Measurements from ENCODE around the gene TDRD7. TPM values are rescaled to one million over a fixed set of nuclear protein-coding genes. Genes with fewer than 3 reads are reported as not detected.

Gene TDRD7
- total RNA-seq, 1 experiment from 2014 or later = 3.6 TPM

DNA sequence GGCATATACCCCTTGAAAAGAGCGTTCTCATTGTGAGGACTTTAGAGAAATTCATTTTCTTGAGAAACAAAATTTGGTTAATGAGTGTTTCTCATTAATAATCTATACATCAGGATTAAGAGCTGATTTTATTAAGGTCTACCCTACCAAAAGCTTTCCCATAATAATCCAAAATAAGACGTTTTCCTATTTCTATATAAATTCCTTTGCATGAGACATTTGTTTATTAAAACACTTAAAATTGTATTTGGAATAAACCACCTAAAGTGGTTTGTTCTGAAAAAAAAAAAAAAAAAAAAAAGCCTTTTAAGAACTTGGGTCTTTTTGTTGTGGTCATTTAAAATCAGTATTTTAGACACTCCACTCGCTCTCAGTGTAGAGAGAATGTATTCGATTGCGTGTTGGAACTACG, 88.9 kb downstream of the TDRD7 start:
- TF ChIP-seq EZH2 (IDR thresholded peaks at IDR 0.05; ENCODE audit: borderline replicate concordance, low read depth, low read length, poor library complexity, severe bottlenecking) (no peak), CTCF (conservative IDR thresholded peaks at IDR 0.05; ENCODE audit: low read depth, low read length) (no peak)
- peak overlapping the region; percentile 45 for H3K4me3 ChIP-seq (ENCODE audit: low read depth, low read length, poor library complexity, severe bottlenecking)
- ChIA-PET POLR2A (ENCODE audit: low non-redundant PET) (interaction anchor here (0.6 kb wide), 1 partner anchor 44 kb away, joined by 3 read pairs; no protein-coding TSS in a partner anchor), CTCF (interaction anchor here (0.7 kb wide), 1 partner anchor 14 kb away, joined by 9 read pairs; no protein-coding TSS in a partner anchor)
- no TSS peak for BruUV-seq (replicated peaks)
- peaks cover 7% of the 10 kb centered on the region for H3K4me1 ChIP-seq (ENCODE audit: insufficient read depth, low read length, poor library complexity, severe bottlenecking)
- DNase-seq (ENCODE audit: low spot score) = no peak
- no peak overlapping the region for H3K27ac ChIP-seq (ENCODE audit: low read depth, low read length, poor library complexity, severe bottlenecking)
- peaks cover 70% of the 10 kb centered on the region for H3K27me3 ChIP-seq (replicated peaks; ENCODE audit: insufficient read depth, low read depth, low read length, poor library complexity)
- no peaks in the 10 kb centered on the region for H3K9me3 ChIP-seq (ENCODE audit: low read depth, low read length, poor library complexity, severe bottlenecking)
- intact Hi-C loops (cut with micrococcal nuclease; ENCODE audit: unreplicated experiment) = no loop called here
- no peaks in the 10 kb centered on the region for H3K36me3 ChIP-seq (ENCODE audit: insufficient read depth, low read length, poor library complexity, severe bottlenecking)

DNA sequence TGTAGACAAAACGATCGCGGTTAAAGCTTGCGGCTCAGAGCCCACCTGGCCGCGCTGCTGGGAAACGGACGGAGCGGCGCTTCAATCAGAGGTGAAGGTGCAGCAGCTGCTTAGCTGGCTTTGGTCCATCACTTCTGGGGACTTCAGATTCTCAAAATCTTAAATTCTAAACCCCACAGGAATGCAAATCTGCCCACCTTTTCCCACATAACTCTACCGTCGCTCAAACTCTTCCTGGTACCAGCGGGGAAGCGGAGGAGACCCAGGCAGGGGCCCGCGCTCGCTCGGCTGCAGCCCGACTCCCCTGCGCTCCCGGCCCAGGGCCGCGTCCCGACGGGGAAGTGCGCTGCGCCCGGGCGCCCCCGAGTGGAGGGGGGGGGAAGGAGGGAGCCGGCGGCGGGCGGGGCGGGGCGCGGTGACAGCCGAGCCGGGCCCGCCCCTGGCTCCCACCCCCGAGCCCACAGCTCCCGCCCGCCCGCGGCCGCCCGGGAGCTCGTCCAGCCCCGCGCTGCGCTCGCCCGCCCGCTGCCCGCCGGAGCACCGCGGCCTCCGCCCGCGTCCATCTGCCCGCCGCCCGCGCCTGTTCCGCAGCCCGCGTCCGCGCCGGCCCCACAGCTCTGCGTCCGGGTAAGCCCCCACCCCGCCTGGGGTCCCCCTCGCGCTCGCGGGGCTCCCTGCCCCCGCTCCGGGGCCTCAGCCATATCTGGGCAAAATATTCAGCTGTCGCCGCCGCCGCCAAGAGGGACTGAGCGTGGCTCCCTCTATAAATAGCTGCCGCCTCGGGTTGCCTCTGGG, 89.5 kb downstream of the TDRD7 start, which contains the start of gene TMOD1:
TMOD1 (plus strand) TSS at position 490 of the 795 bp plus-strand sequence. CDS start 22,523 bp downstream, outside the sequence.
- peaks cover 73% of the 10 kb centered on the region for H3K27me3 ChIP-seq (replicated peaks; ENCODE audit: insufficient read depth, low read depth, low read length, poor library complexity)
- peak within 1 kb of the TSS; percentile 45 for H3K4me3 ChIP-seq (ENCODE audit: low read depth, low read length, poor library complexity, severe bottlenecking)
- intact Hi-C loops (cut with micrococcal nuclease; ENCODE audit: unreplicated experiment) = no loop called here
- DNase-seq (ENCODE audit: low spot score) = peak; percentile 66
- POLR2A ChIA-PET (ENCODE audit: low non-redundant PET) = interaction anchor here (0.6 kb wide), 1 partner anchor 44 kb away, joined by 3 read pairs; no protein-coding TSS in a partner anchor
- peaks cover 7% of the 10 kb centered on the region for H3K4me1 ChIP-seq (ENCODE audit: insufficient read depth, low read length, poor library complexity, severe bottlenecking)
- no peak within 1 kb of the TSS for H3K27ac ChIP-seq (ENCODE audit: low read depth, low read length, poor library complexity, severe bottlenecking)
- BruUV-seq (replicated peaks) = no TSS peak
- no peaks in the 10 kb centered on the region for H3K36me3 ChIP-seq (ENCODE audit: insufficient read depth, low read length, poor library complexity, severe bottlenecking)
- no peaks in the 10 kb centered on the region for H3K9me3 ChIP-seq (ENCODE audit: low read depth, low read length, poor library complexity, severe bottlenecking)
- 0 out of 2 replicates have a peak, but pooled peaks have one; percentile 22 for TF ChIP-seq CTCF (conservative IDR thresholded peaks at IDR 0.05; ENCODE audit: low read depth, low read length)
- peak; percentile 45 for TF ChIP-seq EZH2 (IDR thresholded peaks at IDR 0.05; ENCODE audit: borderline replicate concordance, low read depth, low read length, poor library complexity, severe bottlenecking)
- CTCF ChIA-PET = interaction anchor here (0.5 to 0.6 kb wide), 2 partner anchors 31 to 104 kb away, joined by 3 to 4 read pairs; no protein-coding TSS in a partner anchor

DNA sequence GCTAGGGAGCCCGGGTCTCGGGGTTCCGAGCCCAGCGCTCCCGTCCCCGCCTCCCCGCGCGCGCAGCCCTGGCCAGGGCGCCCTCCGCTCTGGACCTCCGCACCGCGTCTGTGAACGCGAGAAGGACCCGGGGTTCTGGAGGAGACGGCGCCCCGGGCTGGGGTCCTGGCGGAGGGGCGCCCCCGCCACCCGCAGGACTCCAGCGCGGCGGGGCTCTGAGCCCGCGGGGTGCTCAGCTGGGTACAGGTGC, 90.0 kb downstream of the TDRD7 start:
- H3K27me3 ChIP-seq (replicated peaks; ENCODE audit: insufficient read depth, low read depth, low read length, poor library complexity) = peaks cover 72% of the 10 kb centered on the region
- TF ChIP-seq EZH2 (IDR thresholded peaks at IDR 0.05; ENCODE audit: borderline replicate concordance, low read depth, low read length, poor library complexity, severe bottlenecking) (no peak), CTCF (conservative IDR thresholded peaks at IDR 0.05; ENCODE audit: low read depth, low read length) (no peak)
- H3K27ac ChIP-seq (ENCODE audit: low read depth, low read length, poor library complexity, severe bottlenecking) = no peak overlapping the region
- ChIA-PET POLR2A (ENCODE audit: low non-redundant PET) (no interaction called here), CTCF (interaction anchor here (0.5 to 0.6 kb wide), 2 partner anchors 32 to 105 kb away, joined by 3 to 4 read pairs; no protein-coding TSS in a partner anchor)
- BruUV-seq (replicated peaks) = no TSS peak
- no peak for DNase-seq (ENCODE audit: low spot score)
- H3K36me3 ChIP-seq (ENCODE audit: insufficient read depth, low read length, poor library complexity, severe bottlenecking) = no peaks in the 10 kb centered on the region
- H3K9me3 ChIP-seq (ENCODE audit: low read depth, low read length, poor library complexity, severe bottlenecking) = no peaks in the 10 kb centered on the region
- intact Hi-C loops (cut with micrococcal nuclease; ENCODE audit: unreplicated experiment) = no loop called here
- H3K4me3 ChIP-seq (ENCODE audit: low read depth, low read length, poor library complexity, severe bottlenecking) = peak overlapping the region; percentile 45
- peaks cover 7% of the 10 kb centered on the region for H3K4me1 ChIP-seq (ENCODE audit: insufficient read depth, low read length, poor library complexity, severe bottlenecking)

All from A673 (cell line).